ENCODE results near the gene PLEKHM3. TPM values are rescaled to one million over a fixed set of nuclear protein-coding genes. Genes with fewer than 3 reads are reported as not detected.

PLEKHM3 gene
- total and polyA plus RNA-seq, 2 of the 13 experiments (the other 11 are each of a cell fraction or from before 2014, with no cell fraction given), result 4.5 to 4.7 TPM

- no peak for TF ChIP-seq DDIT3 (CRISPR knock-in tag; IDR thresholded peaks at IDR 0.05)
- TF ChIP-seq RFXANK (CRISPR knock-in tag; IDR thresholded peaks at IDR 0.05), result 0 out of 2 replicates have a peak, but pooled peaks have one; percentile 26
- peak; percentile 51 to 65; a peak in 3 of 4 replicates for TF ChIP-seq POLR2A (IDR thresholded peaks at IDR 0.05; ENCODE audit: insufficient read depth in 1 of 2, low read depth in 2 of 2, low read length in 2 of 2)
- TF ChIP-seq, protein P1, sequence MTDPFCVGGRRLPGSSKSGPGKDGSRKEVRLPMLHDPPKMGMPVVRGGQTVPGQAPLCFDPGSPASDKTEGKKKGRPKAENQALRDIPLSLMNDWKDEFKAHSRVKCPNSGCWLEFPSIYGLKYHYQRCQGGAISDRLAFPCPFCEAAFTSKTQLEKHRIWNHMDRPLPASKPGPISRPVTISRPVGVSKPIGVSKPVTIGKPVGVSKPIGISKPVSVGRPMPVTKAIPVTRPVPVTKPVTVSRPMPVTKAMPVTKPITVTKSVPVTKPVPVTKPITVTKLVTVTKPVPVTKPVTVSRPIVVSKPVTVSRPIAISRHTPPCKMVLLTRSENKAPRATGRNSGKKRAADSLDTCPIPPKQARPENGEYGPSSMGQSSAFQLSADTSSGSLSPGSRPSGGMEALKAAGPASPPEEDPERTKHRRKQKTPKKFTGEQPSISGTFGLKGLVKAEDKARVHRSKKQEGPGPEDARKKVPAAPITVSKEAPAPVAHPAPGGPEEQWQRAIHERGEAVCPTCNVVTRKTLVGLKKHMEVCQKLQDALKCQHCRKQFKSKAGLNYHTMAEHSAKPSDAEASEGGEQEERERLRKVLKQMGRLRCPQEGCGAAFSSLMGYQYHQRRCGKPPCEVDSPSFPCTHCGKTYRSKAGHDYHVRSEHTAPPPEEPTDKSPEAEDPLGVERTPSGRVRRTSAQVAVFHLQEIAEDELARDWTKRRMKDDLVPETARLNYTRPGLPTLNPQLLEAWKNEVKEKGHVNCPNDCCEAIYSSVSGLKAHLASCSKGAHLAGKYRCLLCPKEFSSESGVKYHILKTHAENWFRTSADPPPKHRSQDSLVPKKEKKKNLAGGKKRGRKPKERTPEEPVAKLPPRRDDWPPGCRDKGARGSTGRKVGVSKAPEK (CRISPR knock-in tag; IDR thresholded peaks at IDR 0.05; ENCODE audit: borderline replicate concordance), result 0 out of 2 replicates have a peak, but pooled peaks have one; percentile 68
- TF ChIP-seq SRY (CRISPR knock-in tag; IDR thresholded peaks at IDR 0.05), result no peak
- peak; percentile 60; the same call in 1 of the 2 replicates for TF ChIP-seq ZNF543 (CRISPR knock-in tag; IDR thresholded peaks at IDR 0.05)
- TF ChIP-seq, protein P2, sequence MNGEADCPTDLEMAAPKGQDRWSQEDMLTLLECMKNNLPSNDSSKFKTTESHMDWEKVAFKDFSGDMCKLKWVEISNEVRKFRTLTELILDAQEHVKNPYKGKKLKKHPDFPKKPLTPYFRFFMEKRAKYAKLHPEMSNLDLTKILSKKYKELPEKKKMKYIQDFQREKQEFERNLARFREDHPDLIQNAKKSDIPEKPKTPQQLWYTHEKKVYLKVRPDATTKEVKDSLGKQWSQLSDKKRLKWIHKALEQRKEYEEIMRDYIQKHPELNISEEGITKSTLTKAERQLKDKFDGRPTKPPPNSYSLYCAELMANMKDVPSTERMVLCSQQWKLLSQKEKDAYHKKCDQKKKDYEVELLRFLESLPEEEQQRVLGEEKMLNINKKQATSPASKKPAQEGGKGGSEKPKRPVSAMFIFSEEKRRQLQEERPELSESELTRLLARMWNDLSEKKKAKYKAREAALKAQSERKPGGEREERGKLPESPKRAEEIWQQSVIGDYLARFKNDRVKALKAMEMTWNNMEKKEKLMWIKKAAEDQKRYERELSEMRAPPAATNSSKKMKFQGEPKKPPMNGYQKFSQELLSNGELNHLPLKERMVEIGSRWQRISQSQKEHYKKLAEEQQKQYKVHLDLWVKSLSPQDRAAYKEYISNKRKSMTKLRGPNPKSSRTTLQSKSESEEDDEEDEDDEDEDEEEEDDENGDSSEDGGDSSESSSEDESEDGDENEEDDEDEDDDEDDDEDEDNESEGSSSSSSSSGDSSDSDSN (CRISPR knock-in tag; IDR thresholded peaks at IDR 0.05), result peak; percentile 49
- peak; percentile 85; the same call in 1 of the 2 replicates for TF ChIP-seq MTERF4 (CRISPR knock-in tag; IDR thresholded peaks at IDR 0.05)
- peak; percentile 81 for TF ChIP-seq PITX1 (CRISPR knock-in tag; IDR thresholded peaks at IDR 0.05)
- TF ChIP-seq, protein P3, sequence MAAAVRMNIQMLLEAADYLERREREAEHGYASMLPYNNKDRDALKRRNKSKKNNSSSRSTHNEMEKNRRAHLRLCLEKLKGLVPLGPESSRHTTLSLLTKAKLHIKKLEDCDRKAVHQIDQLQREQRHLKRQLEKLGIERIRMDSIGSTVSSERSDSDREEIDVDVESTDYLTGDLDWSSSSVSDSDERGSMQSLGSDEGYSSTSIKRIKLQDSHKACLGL (CRISPR knock-in tag; IDR thresholded peaks at IDR 0.05), result no peak
- TF ChIP-seq POGZ (CRISPR knock-in tag; IDR thresholded peaks at IDR 0.05), result peak; percentile 89
- TF ChIP-seq ZFYVE20 (CRISPR knock-in tag; IDR thresholded peaks at IDR 0.05; ENCODE audit: borderline replicate concordance, low read depth), result no peak
- TF ChIP-seq, protein P4, sequence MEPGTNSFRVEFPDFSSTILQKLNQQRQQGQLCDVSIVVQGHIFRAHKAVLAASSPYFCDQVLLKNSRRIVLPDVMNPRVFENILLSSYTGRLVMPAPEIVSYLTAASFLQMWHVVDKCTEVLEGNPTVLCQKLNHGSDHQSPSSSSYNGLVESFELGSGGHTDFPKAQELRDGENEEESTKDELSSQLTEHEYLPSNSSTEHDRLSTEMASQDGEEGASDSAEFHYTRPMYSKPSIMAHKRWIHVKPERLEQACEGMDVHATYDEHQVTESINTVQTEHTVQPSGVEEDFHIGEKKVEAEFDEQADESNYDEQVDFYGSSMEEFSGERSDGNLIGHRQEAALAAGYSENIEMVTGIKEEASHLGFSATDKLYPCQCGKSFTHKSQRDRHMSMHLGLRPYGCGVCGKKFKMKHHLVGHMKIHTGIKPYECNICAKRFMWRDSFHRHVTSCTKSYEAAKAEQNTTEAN (CRISPR knock-in tag; conservative IDR thresholded peaks at IDR 0.05), result peak; percentile 93
- peak; percentile 81 for TF ChIP-seq SMAD3 (CRISPR knock-in tag; IDR thresholded peaks at IDR 0.05)
- no peak for TF ChIP-seq ZBTB21 (CRISPR knock-in tag; IDR thresholded peaks at IDR 0.05)
These were observed 196.8 kb downstream of the PLEKHM3 start (continued) for GRCh38 chr2:207828361-207829057.

Data from HepG2 (cell line).